ENCODE results near the gene ZFAND2A.
"Not testable (repeated sequence)": the region's sequence is repeated elsewhere in the genome, so short reads cannot be mapped to it uniquely, and the experiment has no call there.

The ZFAND2A gene

DNA sequence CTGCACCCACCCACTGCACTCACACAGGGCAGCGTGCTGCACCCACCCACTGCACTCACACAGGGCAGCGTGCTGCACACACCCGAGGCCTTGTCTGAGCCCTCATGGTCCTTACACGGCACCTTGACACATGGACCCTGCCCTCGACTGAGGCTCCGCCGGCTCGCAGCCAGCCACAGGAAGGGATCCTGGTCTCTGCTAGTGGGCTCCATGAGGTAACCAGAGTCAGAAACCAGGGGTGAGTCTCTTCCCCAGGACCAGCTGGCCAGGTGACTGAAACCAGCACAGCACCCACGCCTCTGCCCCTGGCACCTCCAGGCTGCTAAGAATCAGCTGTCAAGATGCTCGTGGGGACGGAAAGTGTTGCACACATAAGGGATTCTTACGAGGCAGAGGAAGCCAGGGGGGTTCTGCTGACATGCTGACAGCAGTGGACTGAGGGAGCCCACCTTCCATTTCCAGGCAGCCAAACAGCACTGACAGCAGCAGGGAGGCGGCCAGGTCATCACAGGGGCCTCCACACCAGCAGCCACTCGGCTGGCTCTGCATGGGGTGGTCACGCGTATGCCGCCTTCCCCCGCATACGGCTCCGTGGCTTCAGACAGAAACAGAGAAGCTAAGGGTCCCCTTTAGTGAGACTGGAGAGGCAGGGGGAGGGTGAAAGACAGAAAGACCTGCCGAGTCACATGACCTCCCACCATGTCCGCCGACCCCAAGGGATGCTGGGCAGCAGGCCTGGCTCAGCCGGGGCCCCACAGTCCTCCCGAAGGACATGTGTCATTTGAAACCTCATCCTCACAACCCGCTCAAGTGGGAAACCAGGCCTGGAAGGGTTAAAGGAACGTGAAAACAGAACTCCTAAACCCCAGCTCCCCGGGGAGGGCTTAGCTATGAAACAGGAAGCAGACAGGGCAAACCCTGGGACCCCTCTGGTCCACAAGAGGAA, 37.8 kb downstream of the ZFAND2A start:
- no peak for DNase-seq

DNA sequence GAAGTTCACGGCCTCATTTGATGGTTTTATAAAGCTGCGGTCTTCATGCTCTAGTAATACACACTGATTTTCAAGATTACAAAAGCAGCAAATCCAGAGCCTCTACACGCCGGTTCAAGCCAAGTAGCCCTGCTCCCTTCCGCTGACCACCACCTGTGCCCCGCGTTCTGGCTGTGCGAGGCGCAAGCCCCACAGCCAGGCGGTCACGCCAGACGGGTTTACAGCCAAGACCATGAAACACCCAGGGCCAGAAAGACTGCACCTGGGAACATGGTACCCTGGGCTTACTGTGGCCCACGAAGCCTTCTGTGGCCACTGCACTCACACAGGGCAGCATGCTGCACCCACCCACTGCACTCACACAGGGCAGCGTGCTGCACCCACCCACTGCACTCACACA, 38.5 kb downstream of the ZFAND2A start:
- DNase-seq: no peak

DNA sequence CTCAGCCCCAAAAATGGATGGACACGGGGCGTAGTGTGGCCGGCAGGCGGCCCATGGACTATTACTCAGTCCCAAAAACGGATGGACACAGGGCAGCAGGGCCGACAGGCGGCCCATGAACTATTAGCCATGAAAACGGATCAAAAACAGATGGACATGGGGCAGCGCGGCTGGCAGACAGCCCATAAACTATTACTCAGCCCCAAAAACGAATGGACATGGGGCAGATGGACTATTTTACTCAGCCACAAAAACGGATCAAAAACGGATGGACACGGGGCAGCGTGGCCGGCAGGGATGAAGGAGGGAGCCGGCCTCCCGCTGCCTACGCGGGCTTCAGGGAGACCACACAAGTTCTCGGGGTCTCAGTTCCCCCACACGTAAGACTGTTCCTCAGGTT, 39.2 kb downstream of the ZFAND2A start:
- no peak for DNase-seq

DNA sequence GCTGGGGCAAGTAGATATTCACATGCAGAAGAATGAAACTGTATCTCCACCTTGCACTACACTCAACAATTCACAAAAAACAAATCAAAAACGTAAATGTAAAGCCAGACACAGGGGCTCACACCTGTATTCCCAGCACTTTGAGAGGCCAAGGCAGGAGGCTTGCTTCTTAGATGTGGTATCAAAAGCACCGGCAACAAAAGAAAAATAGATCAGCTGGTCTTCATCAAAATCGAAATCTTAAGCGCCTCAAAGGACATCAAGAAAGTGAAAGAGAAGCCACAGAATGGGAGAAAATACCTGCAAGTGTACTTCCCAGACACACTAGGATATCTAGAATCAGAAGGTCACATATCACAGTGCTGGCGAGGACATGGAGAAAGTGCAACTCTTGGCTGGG, 40.8 kb downstream of the ZFAND2A start:
- DNase-seq: no peak

DNA sequence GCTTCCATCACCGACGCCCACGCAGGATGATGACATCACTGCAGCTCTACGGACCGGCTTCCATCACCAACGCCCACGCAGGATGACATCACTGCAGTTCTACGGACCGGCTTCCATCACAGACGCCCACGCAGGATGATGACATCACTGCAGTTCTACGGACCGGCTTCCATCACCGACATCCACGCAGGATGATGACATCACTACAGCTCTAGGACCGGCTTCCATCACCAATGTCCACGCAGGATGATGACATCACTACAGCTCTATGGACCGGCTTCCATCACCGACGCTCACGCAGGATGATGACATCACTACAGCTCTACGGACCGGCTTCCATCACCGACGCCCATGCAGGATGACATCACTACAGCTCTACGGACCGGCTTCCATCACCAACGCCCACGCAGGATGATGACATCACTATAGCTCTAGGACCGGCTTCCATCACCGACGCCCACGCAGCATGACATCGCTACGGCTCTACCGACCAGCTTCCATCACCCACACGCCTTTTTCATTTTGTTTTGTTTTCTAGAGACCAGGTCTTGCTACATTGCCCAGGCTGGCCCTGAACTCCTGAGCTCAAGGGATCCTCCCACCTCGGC, 42.6 kb downstream of the ZFAND2A start:
- DNase-seq: no peak

GRCh38 chr7:1116383-1117008, 43.5 kb downstream of the ZFAND2A start:
- DNase-seq: not testable (repeated sequence)

GRCh38 chr7:1115171-1116045, 44.6 kb downstream of the ZFAND2A start:
- not testable (repeated sequence) for DNase-seq

- no peak for DNase-seq
These were observed 45.5 kb downstream of the ZFAND2A start for GRCh38 chr7:1114505-1114904.

DNA sequence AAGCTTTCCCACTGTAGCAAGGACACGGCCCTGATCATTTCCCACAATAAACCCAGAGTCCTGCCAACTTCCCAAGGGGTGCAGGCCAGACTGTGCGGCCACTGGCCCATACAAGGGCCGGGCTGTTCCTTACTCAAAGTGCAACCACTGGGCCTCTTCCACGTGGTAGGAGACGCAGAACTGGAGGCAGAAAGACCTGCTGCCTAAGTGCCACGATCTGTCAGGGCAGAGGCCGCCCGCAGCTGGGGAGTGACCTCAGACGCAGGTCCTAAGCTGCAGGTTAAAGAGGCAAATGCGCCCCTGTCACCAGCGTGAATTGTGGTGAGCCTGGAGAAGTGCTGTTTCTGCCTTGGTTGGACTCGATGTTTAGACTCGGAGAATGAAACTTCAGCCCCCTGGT, 45.9 kb downstream of the ZFAND2A start:
- no peak for DNase-seq

GRCh38 chr7:1113548-1113885, 46.5 kb downstream of the ZFAND2A start:
- DNase-seq: no peak

DNA sequence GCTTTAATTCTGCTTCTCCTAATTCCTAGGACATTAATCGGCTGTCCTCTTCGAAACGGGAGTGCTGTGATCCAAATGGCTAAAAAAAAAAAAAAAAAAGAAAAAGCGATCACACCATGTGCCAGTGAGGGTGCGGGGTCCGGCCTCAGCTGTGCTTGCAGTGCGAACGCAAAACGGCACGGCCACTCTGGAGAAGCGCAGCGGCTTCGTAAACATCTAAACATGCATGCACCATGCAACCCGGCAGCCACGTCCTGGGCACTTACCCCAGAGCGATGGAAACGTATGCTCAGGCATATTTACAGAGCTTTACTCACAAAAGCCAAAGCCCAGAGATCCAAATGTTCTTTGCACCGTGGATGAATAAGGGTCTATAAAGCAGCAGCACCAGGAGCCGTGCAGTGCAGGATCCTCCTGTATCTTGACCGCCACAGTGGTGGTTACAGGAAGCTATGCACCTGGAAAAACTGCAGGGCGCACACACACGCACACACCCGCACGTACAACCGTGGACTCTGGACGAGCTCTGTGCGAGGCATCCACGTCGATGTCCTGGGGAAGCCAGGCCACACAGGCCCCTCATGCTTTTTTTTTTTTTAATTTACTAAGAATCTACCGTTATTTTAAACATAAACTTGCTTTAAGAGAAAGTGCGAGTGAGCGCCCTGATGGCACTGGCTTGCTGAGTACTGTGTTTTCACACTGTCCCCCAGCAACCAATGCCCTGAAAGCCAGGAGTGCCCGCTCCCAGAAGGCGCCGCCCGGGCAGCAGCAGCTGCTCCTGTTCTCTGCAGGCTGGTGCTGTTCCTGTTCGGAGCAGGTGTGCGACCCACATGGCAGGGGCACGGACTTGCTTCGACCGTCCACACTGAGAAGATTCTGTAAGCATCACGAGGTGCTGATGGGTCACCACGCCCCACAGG, 47.1 kb downstream of the ZFAND2A start:
- no peak for DNase-seq

DNA sequence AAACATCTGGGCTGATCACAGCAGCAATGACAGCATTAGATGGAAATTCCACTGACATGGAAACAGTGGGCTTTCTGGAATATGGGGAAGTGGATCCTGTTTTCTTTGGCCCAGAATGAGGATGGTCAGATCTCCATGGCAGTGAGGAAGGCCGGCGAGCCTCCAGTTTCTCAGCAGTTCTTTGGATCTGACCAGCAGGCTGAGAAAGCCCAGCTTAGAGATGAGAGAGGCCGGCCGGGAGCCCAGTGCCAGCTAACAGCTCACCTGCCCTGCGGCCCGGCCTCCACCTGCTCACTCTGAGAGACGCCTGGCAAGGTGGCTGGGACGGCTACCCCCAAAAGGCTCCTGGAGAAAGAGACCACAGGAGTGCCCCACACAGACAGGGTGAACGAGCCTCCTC, 47.9 kb downstream of the ZFAND2A start:
- DNase-seq: no peak

- no peak for DNase-seq
These were observed 48.8 kb downstream of the ZFAND2A start for GRCh38 chr7:1111156-1111555.

GRCh38 chr7:1110358-1110757, 49.6 kb downstream of the ZFAND2A start:
- no peak for DNase-seq

DNA sequence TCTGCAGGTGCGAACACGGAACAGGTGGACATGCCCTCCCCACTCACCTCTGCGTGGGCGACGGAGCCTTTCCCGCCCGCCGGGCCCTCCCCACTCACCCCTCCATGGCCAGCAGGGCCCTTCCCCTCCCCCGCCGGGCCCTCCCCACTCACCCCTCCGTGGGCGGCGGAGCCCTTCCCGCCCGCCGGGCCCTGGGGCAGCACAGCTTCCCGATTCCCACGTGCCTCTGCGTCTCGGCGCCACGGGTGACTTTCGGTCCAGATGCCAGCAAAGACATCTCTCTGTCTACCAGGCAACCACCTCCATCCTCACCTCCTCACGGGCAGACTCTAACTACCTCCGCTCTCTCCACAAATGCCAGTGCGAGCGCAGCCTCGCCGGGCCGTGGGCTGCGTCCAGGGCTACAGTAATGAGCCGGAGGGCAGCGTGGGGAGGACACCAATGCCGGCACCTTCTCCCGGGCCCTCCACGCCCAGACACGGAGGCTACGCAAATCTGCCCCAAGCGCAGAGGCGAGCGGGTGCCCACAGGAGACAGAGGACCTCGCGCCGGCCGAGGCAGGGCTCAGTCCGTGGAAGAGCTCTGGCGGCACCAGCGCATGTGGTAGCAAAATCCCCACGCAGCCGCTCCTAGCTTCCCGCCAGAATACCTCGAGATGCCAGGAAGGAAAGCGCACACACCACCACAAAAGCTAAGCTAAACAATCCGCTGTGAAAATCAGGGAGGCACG, 50.2 kb downstream of the ZFAND2A start:
- no peak for DNase-seq

DNA sequence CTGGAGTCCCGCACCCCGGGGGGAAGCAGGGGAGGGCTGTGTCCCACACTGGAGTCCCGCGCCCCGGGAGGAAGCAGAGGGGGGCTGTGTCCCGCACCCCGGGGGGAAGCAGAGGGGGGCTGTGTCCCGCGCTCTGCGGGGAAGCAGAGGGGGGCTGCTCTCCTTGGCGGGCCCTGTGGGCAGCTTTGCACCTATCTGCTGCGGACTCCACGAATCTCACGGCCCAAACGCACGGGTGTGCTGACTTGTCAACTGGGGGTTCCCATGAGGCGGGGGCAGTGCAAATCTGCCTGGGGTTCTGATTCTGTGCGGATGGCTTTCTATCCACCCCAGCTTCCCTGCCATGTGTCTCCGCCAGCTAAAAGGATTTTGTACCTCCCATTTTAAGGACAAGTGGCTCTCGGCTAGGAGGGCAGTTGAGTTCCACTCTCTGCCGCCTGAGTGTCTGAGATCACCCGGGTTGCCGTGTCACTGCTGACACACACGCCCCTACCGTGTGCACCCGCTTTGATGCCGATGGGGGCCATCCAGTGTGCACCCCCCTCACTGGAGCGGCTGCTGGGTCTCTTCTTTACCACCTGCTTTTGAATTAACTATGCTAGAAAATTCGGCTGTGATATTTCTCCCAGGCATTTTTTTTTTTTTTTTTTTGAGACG, 51.6 kb downstream of the ZFAND2A start:
- DNase-seq: no peak

GRCh38 chr7:1106793-1107421, 53.1 kb downstream of the ZFAND2A start:
- no peak for DNase-seq

- DNase-seq: no peak
These were observed 53.8 kb downstream of the ZFAND2A start for GRCh38 chr7:1106063-1106792.

GRCh38 chr7:1105189-1105588, 54.8 kb downstream of the ZFAND2A start:
- DNase-seq: no peak
